ENCODE results near the gene SMC1B.
"Not testable (repeated sequence)": the region's sequence is repeated elsewhere in the genome, so short reads cannot be mapped to it uniquely, and the experiment has no call there.

Gene SMC1B

DNA sequence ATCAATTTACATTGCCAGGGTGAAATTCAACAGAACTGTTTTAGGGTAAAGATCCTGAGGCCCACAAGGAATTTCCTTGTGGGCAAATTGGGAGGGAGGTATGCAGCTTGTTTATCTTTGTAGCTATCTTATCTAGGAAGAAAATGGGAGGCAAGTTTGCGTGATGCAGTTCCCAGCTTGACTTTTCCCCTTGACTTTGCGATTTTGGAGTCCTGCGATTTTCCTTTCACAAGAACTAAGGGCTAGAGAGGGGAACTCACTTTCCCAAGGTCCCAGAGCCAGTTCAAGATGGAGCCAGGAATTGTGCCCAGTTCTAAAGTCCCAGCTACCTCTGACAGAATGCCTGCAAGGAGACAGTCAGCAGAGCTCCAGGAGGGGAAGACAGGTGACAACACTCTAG, 30.8 kb upstream of the SMC1B start:
- DNase-seq (ENCODE audit: low read depth in 1 of 2, low spot score in 1 of 2), result no peak

DNA sequence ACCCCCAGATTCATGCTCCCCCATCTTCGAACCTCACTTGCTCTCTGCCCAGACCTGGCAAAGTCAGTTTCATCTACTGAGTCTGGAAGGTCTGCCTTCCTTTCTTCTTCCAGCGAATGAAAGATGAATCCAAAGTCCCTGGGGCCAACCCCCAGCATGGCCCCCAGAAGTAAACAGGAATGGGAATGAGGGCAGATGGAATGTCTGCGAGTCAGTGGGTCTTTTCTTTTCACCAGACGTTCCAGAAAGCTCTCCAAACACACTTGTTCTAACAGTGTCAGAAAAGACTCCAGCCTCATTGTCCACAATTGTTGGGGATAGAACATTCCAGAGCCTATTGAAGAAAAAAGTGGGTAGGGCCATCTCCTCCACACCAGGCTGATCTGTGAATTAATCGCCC, 28.7 kb upstream of the SMC1B start:
- DNase-seq (ENCODE audit: low read depth in 1 of 2, low spot score in 1 of 2), result no peak

DNA sequence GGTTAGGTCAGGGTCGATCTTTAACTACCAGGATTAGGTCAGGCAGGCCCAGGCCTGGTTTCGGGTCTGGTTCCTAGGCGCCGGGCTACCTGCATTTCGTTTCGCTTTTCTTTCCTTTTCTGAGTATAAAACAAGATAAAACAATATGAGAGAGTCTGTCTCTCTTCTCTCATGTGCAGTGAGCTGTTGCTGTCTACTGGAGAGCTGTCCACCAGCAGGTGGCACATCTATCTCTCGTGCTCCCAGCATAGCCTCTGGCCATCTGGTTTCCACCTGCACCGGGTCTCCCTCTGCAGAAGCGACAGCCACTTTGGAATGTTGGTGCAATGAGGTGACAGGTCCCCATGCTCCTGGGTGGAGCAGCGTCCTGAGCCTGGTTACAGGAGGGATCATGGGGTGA, 27.7 kb upstream of the SMC1B start:
- peak in 1 of 2 donors; percentile 5 for DNase-seq (ENCODE audit: low read depth in 1 of 2, low spot score in 1 of 2)

DNA sequence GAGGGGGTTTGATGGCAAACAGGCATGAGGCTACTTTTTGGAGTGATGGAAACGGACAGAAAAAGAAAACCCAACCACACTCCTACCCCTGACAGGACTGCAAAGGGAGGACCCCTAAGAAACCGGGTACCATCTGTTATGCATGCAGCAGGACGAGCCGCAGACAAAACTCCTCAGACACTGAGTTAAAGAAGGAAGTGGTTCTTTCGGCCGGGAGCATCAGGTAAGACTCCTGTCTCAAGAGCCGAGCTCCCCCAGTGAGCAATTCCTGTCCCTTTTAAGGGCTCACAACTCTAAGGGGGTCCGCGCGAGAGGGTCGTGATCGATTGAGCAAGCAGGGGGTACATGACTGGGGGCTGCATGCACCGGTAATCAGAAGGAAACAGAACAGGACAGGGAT, 27.3 kb upstream of the SMC1B start:
- not testable (repeated sequence) for DNase-seq (ENCODE audit: low read depth in 1 of 2, low spot score in 1 of 2)

DNA sequence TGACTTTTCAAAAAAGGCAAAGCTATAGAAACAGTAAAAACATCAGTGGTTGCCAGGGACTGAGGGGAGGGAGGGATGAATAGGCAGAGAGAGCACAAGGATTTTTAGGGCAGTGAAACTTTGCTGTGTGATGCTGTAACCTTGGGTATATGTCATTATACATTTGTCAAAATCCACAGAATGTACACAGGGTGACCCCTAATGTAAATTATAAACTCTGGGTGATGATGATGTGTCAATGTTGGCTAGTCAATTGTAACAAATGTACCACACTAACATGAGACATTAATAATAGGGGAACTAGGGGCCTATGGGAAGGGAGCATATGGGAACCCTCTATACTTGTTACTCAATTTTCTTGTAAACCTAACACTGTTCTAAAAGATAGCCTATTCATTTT, 24.9 kb upstream of the SMC1B start:
- no peak for DNase-seq (ENCODE audit: low read depth in 1 of 2, low spot score in 1 of 2)

DNA sequence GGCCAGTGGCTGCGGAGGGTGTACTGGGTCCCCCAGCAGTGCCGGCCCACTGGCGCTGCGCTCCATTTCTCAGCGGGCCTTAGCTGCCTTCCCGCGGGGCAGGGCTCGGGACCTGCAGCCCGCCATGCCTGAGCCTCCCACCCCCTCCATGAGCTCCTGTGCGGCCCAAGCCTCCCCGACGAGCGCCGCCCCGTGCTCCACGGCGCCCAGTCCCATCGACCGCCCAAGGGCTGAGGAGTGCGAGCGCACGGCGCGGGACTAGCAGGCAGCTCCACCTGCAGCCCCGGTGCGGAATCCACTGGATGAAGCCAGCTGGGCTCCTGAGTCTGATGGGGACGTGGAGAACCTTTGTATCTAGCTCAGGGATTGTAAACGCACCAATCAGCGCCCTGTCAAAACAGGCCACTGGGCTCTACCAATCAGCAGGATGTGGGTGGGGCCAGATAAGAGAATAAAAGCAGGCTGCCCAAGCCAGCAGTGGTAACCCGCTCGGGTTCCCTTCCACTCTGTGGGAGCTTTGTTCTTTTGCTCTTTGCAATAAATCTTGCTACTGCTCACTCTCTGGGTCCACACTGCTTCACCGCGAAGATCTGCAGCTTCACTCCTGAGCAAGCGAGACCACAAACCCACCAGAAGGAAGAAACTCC, 23.6 kb upstream of the SMC1B start:
- DNase-seq (ENCODE audit: low read depth in 1 of 2, low spot score in 1 of 2), result not testable (repeated sequence)

DNA sequence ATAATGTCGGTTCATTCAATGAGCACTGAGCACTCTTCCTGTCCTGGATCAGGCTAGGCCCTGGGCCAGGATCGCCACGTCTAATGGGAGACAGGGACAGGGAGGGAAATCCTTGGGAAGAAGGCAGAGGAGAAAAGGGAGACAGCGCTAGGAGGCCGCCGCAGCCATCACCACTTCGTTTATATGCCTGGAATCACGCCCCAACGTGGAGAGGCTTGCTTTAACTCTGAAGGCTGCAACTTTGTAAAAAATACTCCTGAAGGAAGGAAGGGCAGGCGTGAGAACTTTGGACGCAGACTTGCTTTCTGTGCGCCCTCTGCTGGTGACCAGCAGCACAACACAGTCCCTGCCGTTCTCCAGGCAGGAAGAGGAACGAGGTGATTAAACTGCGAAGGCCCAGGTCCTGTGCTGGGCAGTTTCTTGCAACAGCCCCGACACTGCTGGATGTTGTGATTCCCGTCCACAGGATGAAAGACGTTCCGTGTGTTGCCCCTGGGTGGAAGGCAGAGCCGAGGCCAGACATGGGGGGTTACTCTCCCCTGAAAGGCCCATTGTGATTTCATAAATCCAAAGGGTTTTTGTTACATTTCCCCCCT, 22.2 kb upstream of the SMC1B start:
- DNase-seq (ENCODE audit: low read depth in 1 of 2, low spot score in 1 of 2), result peak; percentile 65 to 77

DNA sequence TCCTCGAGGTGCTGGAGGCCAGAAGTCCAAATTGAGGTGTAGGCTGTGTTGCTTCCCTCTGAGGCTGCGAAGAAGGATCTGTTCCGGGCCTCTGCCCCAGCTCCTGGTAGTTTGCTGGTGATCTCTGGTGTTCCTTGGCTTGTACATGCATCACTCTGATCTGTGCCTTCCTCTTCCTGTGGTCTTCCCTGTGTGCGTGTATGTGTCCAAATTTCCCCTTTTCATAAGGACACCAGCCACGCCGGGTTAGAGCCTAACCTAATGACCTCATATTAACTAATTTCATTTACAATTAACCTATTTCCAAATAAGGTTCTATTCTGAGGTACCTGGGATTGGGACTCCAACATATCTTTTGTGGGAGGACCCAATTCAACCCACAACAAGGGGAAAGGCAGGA, 21.6 kb upstream of the SMC1B start:
- DNase-seq (ENCODE audit: low read depth in 1 of 2, low spot score in 1 of 2), result no peak

DNA sequence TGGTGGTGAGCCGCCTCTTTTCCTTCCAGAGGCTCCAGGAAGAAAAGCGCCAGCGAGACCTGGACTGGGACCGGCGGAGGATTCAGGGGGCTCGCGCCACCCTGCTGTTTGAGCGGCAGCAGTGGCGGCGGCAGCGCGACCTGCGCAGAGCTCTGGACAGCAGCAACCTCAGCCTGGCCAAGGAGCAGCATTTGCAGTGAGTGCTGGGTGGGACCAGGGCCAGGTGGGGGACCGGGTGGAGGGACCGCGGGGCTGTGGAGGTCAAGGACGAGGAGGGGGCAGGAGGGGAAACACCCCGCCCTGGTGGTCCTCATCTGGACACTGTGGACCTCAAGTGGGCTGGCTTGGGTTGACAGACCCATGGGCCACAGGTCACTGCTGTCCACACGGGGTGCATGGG, 17.5 kb upstream of the SMC1B start:
- DNase-seq (ENCODE audit: low read depth in 1 of 2, low spot score in 1 of 2), result no peak

DNA sequence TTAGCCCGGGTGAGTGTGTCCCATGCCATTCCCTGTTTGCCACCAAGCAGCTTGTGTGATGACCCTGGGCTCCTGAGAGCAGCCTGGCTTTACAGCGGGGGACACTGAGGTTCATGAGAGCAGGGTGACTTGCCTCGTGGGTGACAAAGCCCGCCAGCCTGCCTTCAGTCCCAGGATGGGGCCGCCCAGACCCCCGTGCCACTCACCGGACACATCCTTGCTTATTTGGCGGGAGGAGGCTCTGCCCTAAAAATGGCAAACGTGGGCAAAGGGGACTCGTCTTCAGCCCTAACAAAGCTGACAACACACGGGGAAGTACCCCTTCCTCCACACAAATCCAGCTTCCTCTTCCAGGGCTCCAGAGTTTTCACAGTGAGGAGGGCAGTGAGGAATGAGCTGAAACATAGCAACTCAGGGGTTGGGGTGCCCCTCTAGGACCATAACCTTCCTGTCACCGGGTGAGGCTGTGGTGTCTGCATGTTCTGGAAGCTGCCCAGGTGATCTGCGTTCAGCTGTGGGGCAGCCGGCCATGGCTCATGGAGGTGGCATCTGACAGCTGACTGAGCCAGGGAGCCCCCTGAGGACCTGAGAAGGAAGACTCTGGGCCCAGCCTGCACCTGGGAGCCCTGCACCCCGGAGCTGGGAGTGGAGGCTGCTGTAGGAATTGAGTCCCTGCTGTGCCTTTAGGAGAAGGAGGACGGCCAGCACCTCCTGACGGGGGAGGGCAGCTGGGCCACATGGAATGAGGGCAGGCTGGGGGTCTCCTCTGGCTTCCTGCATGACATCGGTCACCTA, 16.8 kb upstream of the SMC1B start:
- DNase-seq (ENCODE audit: low read depth in 1 of 2, low spot score in 1 of 2), result no peak

DNA sequence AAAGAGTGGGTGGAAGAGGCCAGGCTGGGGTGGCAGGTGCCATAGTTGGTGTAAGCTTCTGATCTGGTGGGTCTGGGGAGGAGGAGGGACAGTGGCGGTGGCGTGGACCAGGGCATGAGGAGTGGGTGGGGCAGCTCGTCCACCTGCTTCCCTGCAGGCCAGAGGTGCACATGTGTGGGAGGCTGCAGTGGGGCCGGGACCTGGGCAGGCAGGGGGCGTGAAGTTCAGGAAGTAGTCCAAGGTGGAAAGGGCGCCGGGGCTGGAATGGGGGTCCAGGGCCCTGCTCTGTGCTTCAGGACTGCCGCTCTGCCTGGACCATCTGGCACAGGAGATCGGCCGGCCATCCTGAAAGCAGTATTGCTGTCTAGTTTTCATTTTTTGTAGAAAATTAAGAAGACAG, 16.0 kb upstream of the SMC1B start:
- DNase-seq (ENCODE audit: low read depth in 1 of 2, low spot score in 1 of 2), result no peak

DNA sequence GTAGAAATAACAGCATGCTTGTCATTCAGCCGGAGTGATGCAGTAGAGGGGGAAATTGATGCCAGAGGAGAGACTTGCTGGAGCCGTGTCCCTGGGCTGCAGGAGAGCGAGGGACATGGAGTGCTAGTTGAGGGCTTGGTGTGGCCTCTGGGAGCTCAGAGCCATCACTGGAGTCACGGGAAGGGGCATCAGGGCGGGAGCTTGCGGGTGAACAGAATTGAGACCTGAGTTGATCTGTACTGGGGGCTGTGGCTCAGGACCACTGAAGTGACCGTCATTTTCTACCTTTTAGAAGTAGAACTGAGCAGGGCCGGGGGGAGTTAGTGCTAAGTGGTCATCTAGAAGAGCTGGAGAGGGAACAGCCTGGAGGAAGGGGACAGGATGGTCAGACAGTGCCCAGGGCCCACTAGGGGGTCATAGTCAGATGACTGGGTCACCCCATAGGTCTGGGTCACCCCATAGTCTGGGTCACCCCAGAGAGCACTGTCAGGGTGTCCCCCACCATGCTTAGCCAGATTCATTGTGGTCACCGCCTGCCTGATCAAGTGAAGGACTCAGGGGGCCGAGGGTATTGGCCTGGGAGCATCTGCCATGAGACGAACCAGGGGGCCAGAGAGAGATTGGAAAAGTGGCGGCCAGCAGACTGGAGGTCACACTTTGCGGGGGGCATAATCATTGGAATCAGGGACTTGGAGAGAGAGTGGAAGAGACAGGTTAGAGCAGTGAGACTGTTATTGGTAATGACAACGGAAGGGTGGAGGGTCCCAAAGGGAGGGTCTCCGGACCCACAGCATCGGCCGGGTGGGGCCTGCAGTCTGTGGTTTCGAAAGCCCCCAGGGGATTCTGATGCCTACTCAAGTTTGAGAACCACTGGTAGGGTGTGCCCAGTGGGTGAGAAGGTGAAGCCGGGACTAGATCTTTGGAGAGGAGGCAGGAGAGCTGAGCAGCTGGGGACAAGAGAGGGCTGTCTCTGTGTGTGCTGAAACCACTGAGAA, 15.3 kb upstream of the SMC1B start:
- no peak for DNase-seq (ENCODE audit: low read depth in 1 of 2, low spot score in 1 of 2)

DNA sequence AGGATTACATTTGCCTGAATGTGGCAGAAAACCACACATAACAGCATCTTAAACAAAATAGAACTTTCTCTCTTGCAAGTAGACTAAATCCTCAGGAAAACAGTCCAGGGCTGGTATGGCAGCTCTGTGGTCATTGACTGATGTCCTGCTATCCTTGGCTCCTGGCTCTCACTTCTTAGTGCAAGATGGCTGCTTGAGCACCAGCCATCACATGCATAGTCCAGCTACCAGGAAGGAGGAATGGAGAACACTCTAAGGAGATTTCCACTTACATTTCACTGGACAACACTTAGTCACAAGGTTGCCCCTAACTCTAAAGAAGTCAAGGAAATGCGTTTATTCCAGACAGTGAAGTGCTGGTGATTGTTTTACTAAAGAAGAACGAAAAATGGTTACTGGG, 13.7 kb upstream of the SMC1B start:
- DNase-seq (ENCODE audit: low read depth in 1 of 2, low spot score in 1 of 2), result no peak

DNA sequence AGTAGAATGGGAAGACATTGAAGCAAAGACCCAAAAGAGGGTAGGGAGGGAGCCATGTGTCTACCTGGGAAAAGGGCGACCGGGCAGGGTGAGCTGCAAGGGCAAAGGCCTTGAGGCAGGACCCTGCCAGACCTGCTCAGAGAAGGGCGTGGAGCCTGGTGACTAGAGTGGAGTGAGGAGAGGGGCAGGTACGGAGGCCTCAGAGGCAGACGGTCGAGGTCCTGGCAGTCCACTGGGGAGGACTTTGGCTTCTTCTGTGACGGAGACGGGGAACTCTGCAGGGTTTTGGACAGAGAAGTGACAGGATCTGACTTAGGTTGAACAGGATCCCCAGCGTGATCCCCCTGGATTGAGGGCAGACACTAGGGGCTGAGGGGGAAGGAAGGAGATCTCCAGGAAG, 13.0 kb upstream of the SMC1B start:
- no peak for DNase-seq (ENCODE audit: low read depth in 1 of 2, low spot score in 1 of 2)

DNA sequence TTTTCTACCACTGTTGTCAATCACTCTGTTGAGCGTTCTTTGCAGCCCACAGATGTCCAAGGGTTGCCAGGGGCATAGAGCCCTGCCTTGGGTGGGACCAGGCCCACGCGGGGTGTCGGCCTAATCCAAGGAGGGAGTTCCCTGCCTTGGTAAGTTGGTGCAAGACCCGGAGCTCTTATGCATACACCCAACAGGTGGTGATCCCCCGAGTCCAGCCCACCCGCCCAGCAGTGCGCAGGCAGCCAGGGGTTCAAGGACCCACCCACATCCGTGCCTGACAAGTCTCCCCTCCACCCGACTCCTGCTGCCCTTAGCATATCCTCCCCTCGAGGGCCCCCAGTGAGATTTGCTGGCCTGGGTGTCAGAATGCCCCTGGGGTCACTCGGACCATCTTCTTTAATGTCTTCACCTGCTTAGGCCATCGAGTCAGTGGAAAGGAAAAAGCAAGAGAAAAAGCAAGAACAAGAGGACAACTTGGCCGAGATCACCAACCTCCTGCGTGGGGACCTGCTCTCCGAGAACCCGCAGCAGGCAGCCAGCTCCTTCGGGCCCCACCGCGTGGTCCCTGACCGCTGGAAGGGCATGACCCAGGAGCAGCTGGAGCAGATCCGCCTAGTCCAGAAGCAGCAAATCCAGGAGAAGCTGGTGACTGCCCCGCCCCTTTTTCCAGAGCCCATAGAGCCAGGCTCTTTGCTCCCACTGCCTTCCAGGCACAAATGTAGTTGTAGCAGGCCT, 12.3 kb upstream of the SMC1B start:
- no peak for DNase-seq (ENCODE audit: low read depth in 1 of 2, low spot score in 1 of 2)

DNA sequence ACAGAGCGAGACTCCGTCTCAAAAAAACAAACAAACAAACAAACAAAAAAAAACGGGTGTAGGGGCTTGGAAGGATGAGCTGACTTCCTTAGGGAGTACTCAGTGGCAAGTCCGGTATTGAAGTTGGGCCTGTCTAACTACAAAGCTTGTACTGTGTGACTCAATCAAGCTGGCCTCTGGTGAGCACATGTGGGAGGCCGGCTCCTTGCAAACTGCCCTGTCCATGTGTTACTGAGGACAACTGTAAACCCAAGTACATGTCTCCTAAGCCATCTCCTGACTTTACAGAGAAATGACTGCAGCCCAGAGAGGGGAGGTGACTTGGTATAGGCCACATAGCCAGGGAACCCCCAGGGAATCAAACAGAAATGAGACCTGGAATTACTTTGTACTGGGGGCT, 11.7 kb upstream of the SMC1B start:
- DNase-seq (ENCODE audit: low read depth in 1 of 2, low spot score in 1 of 2), result no peak

DNA sequence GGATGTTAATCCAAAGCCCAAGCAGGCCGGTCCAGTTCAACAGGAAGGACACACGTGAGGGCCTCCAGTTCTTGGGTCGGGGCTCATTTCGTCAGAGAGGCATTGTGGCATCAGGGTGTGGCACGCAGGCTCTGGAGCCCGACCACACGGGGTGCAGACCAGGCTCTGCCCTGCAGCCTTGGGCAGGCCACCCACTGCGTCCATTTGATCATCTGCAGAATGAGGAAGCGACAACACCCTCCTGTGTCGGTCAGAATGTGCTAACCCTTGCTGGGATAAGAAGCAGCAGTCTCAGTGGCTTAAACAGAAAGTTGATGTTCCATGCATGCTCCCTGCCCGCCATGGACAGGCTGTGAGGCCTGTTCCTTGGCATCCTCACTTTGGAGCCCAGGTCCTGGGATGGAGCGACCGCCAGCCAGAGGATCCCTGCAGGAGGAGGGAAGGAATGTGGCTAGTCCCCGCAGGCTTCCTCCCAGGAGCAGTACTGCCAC, 10.9 kb upstream of the SMC1B start:
- DNase-seq (ENCODE audit: low read depth in 1 of 2, low spot score in 1 of 2), result no peak

DNA sequence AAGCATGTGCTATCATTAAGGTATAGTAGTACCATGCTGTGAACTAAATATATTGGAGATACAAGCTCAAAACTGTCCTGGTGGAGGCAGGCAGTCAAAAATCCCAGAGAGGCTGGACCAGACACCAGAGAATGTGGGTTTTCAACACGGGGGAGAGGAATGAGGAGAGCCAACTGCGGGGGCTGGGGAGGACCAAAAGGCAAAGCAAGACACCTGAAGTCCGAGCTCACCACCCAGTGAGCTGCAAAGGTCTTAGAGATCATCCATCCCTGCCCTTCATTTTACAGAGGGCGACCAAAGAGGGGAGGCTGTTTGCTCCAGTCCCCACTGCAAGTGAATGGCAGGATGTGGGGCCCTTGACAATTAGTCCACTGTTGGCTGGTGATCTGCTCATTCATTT, 10.1 kb upstream of the SMC1B start:
- DNase-seq (ENCODE audit: low read depth in 1 of 2, low spot score in 1 of 2), result no peak

DNA sequence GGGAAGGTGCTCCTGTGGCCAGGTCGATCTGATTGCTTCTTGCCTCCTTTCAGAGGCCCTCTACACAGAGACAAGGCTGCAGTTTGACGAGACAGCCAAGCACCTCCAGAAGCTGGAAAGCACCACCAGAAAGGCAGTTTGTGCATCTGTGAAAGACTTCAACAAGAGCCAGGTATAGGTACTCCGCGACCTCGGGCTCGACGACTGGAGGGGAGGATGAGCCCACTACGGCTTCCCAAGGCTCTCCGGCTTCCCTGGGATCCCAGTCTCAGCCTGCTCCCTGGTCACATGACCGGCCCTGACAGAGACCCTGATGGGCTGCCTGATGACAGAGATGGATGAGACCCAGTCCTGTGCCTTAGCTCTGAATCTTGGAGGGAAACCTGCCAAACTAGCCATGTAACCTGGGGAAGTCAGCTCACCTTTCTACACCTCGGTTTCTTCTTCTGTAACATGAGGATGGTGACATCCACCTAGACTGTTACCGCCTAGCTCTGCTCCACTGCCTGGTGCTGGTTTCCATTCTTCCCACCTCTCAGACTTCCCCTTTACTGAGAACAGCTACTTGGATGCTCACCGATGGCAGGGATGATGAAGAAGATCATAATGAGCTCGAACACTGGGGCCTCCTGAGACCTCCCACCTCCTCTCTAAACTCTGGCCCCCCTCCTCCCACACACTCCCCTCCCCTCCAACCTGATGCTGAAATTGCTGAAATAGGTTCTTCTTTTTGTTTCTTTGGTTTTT, 9.0 kb upstream of the SMC1B start:
- no peak for DNase-seq (ENCODE audit: low read depth in 1 of 2, low spot score in 1 of 2)
